ENCODE results near the gene ZFR2. TPM values are rescaled to one million over a fixed set of nuclear protein-coding genes. Genes with fewer than 3 reads are reported as not detected.

The ZFR2 gene
- total RNA-seq, 4 donors from 2014 or later: not detected

DNA sequence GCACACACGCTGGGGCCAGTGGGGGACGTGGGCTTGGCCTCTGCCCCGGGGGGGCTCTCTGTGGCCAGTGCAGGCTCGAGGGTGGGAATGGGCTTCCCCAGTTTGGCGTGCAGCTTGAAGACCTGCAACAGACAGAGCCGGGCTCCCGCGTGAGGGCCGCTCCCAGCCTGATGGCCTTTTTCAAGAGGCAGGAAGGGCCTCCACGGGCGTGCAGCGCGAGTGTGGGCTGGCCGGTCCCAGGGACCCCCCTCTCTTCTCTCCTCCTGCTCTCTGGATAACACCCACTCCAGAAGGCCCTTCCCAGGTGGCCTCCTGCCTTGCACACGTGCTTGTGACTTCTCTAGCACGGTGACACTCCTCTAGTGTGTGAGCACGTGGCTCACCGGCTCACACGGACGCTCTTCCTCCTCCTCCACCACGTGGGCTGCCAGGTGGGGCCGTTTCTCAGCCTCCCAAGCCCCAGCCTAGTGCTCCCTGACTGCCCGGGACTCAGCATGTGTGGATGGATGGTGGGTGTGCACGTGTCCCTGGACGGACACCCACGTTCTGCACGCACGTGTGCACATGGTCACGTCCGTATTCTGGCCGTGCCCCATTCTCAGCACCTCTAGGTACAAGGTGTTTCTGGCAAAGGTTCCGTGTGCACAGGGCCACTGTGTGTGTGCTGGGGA is 43.4 kb downstream of the ZFR2 start:
- intact Hi-C loops (cut with DNase I; ENCODE audit: low total_unique reads): no loop called here
- Histone ChIP-seq H3K4me1 (peaks cover 0 to 4% (median 0%) of the 10 kb centered on the region in 4 donors), H3K27ac (no peak overlapping the region), H3K36me3 (no peaks in the 10 kb centered on the region), H3K27me3 (peaks cover 6% of the 10 kb centered on the region), H3K9me3 (no peaks in the 10 kb centered on the region), H3K4me3 (no peak overlapping the region)
- no peak for DNase-seq
- 63% methylated on average over 30 of the region's 32 CpGs; no CpG with 5 or more reads in 1 of the 2 donors for WGBS, 2 donors (ENCODE audit: low coverage in 1 of 2)
- in situ Hi-C loops (cut with MboI; ENCODE audit: low pct_ligation_motif_present in 1 of 4, low pct_unique_long_range_greater_than_20kb in 1 of 4, low sequenced_read_pairs in 3 of 4): loop anchor here in 1 of 4 donors (25.0 kb wide), 1 partner anchor 387 kb away; no protein-coding TSS in a partner anchor
- TF ChIP-seq EP300 (IDR thresholded peaks at IDR 0.05; ENCODE audit: low read depth) (no peak), POLR2A (IDR thresholded peaks at IDR 0.05) (no peak), POLR2AphosphoS5 (IDR thresholded peaks at IDR 0.05) (no peak)
- TF ChIP-seq, protein P1, sequence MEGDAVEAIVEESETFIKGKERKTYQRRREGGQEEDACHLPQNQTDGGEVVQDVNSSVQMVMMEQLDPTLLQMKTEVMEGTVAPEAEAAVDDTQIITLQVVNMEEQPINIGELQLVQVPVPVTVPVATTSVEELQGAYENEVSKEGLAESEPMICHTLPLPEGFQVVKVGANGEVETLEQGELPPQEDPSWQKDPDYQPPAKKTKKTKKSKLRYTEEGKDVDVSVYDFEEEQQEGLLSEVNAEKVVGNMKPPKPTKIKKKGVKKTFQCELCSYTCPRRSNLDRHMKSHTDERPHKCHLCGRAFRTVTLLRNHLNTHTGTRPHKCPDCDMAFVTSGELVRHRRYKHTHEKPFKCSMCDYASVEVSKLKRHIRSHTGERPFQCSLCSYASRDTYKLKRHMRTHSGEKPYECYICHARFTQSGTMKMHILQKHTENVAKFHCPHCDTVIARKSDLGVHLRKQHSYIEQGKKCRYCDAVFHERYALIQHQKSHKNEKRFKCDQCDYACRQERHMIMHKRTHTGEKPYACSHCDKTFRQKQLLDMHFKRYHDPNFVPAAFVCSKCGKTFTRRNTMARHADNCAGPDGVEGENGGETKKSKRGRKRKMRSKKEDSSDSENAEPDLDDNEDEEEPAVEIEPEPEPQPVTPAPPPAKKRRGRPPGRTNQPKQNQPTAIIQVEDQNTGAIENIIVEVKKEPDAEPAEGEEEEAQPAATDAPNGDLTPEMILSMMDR (IDR thresholded peaks at IDR 0.05): no peak

DNA sequence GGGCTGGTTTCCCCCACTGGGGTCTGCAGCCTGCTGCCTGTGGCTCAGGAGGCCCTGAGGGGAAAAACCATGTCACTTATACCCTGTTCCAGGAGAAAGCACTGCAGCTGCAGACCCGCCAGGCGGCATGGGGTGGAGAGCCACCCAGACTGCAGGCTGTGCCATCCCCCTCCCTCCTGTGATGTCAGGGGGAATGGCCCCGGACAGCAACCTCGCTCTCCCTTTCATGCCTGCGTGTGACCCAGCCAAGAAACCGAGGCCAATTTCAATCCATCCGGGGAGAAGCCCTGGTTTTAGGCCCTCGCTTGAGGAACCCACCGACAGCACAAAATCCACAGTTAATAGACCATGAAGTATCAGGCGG is 45.5 kb downstream of the ZFR2 start:
- 87% methylated on average over 9 of the region's 10 CpGs; no CpG with 5 or more reads in 1 of the 2 donors for WGBS, 2 donors (ENCODE audit: low coverage in 1 of 2)
- DNase-seq: no peak
- in situ Hi-C loops (cut with MboI; ENCODE audit: low pct_ligation_motif_present in 1 of 4, low pct_unique_long_range_greater_than_20kb in 1 of 4, low sequenced_read_pairs in 3 of 4) (no loop called here), intact Hi-C loops (cut with DNase I; ENCODE audit: low total_unique reads) (no loop called here)
- Histone ChIP-seq H3K9me3 (no peaks in the 10 kb centered on the region), H3K4me1 (peaks cover 0 to 4% (median 0%) of the 10 kb centered on the region in 4 donors), H3K27ac (no peak overlapping the region), H3K36me3 (no peaks in the 10 kb centered on the region), H3K4me3 (no peak overlapping the region), H3K27me3 (peaks cover 6% of the 10 kb centered on the region)
- TF ChIP-seq POLR2AphosphoS5 (IDR thresholded peaks at IDR 0.05) (no peak), EP300 (IDR thresholded peaks at IDR 0.05; ENCODE audit: low read depth) (no peak), POLR2A (IDR thresholded peaks at IDR 0.05) (no peak)
- TF ChIP-seq, protein P1 (IDR thresholded peaks at IDR 0.05): no peak

DNA sequence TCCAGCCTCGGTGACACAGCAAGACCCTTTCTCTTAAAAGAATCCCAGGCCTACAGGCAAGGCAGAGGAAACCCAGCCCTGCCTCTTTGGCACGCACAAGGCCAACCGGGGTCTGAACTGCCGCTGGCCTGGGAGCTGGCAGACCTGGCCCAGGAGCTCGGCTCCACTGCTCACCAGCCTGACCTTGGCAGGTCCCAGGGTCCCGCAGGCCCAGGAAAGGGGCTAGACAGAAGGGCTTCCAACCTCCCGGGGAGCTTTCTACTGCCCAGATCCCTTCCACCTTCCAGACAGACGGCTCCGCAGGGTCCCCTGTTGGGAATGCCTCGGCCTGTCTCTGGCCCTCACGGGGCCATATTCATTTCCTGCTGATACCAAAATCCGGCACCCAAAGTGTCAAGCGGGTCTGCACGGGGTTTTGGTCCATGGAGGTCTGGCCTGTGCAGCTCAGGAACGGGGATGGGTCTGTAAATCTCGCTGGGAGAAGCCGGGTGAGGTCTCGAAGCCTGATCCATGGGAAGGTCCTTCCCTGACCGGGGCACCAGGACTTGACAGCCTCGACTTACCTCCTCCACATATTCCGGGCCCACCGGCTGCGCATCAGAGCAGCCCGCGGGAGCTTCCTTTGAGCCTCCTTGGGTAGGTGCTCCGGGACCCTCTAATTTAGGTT is 46.0 kb downstream of the ZFR2 start:
- Histone ChIP-seq H3K4me1 (peaks cover 0 to 4% (median 0%) of the 10 kb centered on the region in 4 donors), H3K4me3 (no peak overlapping the region), H3K27me3 (peaks cover 6% of the 10 kb centered on the region), H3K27ac (no peak overlapping the region), H3K9me3 (no peaks in the 10 kb centered on the region), H3K36me3 (no peaks in the 10 kb centered on the region)
- no peak for DNase-seq
- no peak for TF ChIP-seq EP300 (IDR thresholded peaks at IDR 0.05; ENCODE audit: low read depth)
- no peak for TF ChIP-seq POLR2A (IDR thresholded peaks at IDR 0.05)
- TF ChIP-seq, protein P1 (IDR thresholded peaks at IDR 0.05): no peak
- TF ChIP-seq POLR2AphosphoS5 (IDR thresholded peaks at IDR 0.05): no peak
- WGBS, 2 donors (ENCODE audit: low coverage in 1 of 2): 40 to 85% methylated on average over 2 to 26 of the region's 26 CpGs
- in situ Hi-C loops (cut with MboI; ENCODE audit: low pct_ligation_motif_present in 1 of 4, low pct_unique_long_range_greater_than_20kb in 1 of 4, low sequenced_read_pairs in 3 of 4): no loop called here
- intact Hi-C loops (cut with DNase I; ENCODE audit: low total_unique reads): no loop called here

DNA sequence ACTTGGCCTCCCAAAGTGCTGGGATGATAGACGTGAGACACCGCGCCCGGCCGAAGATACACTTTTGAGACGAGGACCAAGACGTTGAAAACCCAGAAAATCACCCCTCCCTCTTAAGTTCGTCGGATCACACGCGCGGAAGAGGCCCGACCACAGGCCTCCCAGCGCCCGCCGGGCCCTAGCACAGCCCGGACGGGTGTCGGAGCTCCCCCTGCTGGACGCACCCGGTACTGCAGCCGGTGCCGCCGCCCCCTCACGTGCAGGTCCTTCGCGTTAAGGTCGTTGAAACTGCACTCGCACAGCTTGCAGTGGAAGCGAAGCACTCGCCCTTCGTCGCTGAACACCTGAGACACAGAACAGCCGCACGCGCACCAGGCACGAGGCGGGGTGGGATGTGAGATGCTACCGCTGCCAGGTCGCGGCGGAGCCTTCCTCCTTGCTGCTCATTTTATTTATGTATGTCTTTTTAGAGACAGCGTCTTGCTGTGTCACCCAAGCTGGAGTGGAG is 46.9 kb downstream of the ZFR2 start:
- peaks cover 6% of the 10 kb centered on the region for H3K27me3 ChIP-seq
- H3K36me3 ChIP-seq: no peaks in the 10 kb centered on the region
- DNase-seq: peak; percentile 79
- intact Hi-C loops (cut with DNase I; ENCODE audit: low total_unique reads) (no loop called here), in situ Hi-C loops (cut with MboI; ENCODE audit: low pct_ligation_motif_present in 1 of 4, low pct_unique_long_range_greater_than_20kb in 1 of 4, low sequenced_read_pairs in 3 of 4) (no loop called here)
- no peak overlapping the region for H3K4me3 ChIP-seq
- 13% methylated on average over 37 of the region's 43 CpGs; no CpG with 5 or more reads in 1 of the 2 donors for WGBS, 2 donors (ENCODE audit: low coverage in 1 of 2)
- no peak for TF ChIP-seq POLR2A (IDR thresholded peaks at IDR 0.05)
- TF ChIP-seq, protein P1 (IDR thresholded peaks at IDR 0.05): peak; percentile 97 to 100 (median 99)
- no peak for TF ChIP-seq EP300 (IDR thresholded peaks at IDR 0.05; ENCODE audit: low read depth)
- no peak for TF ChIP-seq POLR2AphosphoS5 (IDR thresholded peaks at IDR 0.05)
- H3K4me1 ChIP-seq: peaks cover 0 to 4% (median 0%) of the 10 kb centered on the region in 4 donors
- no peaks in the 10 kb centered on the region for H3K9me3 ChIP-seq
- H3K27ac ChIP-seq: no peak overlapping the region

Measured in transverse colon (tissue), 4 donors.